NCI-H526 (cell line): Measurements from ENCODE around the gene SIRT6.
"Not testable (repeated sequence)": the region's sequence is repeated elsewhere in the genome, so short reads cannot be mapped to it uniquely, and the experiment has no call there.

ENCODE experiments used
- DNase-seq, 2 experiments: peaks; one replicate each; lab custom pipeline; 2025; lab: John Stamatoyannopoulos, UW

SIRT6 gene

DNA sequence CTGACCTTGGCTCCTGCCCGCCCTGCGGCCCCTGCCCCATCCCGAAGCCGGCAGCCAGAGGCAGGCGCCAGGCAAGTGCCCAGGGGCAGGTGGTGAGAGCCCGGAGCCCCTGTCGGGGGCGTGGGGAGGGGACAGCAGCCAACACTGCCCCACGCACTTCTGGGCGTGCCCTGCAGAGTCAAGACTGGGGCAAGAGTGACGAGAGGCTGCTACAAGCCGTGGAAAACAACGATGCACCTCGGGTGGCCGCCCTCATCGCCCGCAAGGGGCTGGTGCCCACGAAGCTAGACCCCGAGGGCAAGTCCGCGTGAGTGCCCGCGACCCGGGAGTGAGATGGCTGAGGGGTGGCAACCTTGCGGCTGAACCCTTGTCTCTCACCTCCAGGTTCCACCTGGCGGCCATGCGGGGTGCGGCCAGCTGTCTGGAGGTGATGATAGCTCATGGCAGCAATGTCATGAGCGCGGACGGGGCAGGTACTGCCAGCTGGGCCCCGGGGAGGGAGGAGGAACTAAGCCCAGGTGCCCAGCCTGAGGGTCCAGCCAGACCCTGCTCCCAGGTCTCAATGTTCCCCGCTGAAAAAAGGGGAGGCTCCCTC is 17.4 kb upstream of the SIRT6 start:
- DNase-seq, result peak in 1 of 2 experiments; percentile 56

DNA sequence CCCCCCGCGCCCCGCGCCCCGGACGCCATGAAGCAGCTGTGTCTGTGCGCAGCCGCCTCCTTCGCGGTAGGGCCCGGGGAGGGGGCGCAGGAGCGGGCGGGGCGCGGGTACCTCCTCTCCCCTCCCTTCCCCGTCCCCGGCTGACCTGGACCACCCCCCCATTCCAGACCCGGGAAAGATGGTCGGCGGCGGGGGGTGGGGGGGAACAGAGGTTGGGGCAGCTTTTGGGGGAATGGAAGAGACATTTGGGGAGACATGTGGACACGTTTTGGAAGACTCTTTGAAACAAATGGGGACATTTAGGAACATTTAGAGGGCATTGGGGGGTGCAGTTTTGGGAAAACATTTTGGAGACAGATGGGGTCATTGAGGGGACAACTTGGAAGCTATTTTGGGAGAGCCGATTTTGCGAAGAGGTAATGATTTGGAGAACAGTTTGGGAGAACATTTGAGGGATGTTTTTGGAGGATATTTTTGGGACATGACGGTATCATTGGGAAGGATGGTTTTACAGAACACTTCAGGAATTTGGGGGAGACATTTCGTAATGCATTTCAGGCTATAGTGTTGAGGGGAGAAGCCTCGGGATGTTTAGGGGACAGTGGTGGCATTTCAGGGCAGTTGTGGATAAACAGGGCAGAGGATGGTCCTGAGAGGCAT is 16.2 kb upstream of the SIRT6 start:
- no peak for DNase-seq

DNA sequence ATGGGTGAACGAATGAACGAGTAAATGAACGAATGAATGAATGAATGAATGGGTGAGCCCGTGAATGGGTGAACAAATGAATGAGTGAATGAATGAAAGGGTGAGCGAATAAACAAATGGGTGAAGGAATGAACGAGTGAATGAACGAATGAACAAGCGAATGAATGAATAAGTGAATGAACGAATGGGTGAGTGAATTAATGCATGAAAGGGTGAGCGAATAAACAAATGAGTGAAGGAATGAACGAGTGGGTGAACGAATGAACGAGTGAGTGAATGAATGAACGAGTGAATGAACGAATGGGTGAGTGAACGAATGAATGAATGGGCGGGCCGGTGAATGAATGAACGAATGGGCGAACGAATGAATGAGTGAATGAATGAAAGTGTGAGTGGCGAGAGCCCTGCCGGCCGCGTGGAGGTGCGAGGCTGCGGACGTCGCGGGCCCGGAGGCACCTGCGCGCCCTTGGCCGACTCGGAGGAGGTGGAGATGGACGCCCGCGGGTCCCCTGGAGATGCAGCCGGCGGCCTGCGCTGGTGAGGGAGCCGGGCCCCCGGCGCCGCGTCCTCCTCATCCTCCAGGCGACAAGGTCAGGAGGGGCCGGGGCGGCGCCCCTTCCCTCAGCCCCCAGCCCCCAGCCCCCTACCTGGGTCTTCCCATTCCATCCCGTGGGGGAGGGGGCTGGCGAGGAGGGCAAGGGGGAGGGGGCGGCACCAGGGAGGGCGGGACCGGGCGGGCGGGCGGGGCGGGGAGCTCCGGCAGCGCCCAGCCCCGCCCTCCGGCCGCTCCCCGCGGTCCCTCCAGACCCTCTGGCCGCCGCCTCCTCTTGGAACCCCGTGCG is 15.5 kb upstream of the SIRT6 start:
- DNase-seq, result peak in 1 of 2 experiments; percentile 37

DNA sequence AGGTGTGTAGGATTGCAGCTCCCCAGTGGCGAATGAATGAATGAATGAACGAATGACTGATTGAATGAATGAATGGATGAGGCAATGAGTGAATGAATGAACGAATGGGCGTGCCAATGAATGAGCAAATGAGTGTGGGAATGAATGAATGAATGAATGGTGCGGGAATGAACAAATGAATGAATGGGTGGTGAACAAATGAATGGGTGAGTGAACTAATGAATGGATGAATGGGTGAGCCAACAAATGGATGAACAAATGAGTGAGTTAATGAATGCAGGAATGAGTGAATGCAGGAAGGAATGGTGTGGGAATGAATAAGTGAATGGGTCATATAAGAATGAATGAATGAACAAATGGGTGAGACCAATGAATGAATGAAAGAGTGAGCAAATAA is 14.9 kb upstream of the SIRT6 start:
- DNase-seq, result no peak

DNA sequence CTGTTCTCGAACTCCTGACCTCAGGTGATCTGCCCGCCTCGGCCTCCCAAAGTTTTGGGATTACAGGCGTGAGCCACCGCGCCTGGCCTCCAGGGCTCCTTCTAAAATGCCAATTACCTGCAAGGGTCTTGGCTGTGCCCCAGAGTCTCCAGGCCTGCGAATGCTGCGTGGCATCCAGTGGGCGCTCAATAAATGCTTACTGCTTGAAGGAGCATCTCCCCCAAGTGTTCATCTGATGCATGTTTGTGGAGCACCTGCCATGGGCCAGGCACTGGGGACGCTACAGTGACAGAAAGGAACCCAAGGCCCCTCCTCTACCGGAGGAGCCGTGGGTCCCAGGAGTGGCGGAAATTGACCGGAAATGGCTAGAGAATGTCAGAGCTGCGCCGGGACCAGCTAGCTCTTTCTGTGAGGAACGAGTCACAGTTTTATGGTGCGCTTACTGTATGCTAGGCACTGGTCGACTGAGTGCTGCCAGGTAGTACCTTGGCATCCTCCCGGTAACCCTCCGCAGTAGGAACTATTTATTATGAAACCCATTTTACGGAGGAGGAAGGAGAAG is 14.3 kb upstream of the SIRT6 start:
- no peak for DNase-seq

DNA sequence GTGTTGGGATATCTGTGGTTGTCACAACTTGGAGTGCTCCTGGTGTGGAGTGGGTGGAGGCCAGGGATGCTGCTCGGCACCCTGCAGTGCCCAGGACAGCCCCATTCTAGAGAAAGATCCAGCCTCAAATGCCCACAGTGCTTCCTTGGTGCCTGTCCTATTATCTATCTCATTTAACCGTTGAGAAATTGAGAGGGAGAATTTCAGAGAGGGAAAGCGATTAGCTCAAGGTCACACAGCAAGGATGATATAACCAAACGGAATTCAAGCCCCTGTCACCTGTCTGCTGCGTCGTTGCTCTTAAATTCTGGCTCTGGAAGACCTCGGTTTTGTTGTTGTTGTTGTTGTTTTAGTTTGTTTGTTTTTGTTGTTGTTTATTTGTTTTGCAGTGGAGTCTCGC is 13.6 kb upstream of the SIRT6 start:
- no peak for DNase-seq

DNA sequence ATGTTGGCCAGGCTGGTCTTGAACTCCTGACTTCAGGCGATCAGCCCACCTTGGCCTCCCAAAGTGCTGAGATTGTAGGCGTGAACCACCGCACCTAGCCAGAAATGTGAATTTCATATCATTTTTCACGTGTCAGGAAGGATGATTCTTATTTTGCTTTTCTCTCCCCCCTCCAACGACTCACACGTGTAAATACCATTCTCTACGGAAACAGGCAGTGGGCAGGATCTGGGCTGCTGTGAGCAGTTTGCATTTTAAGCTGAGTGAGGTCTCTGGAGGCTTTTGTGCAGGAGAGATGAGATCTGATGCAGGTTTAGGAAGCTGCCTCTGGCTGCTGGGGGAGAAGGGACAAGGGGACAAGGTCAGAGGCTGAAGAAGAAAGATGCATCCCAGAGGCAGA is 12.0 kb upstream of the SIRT6 start:
- no peak for DNase-seq

DNA sequence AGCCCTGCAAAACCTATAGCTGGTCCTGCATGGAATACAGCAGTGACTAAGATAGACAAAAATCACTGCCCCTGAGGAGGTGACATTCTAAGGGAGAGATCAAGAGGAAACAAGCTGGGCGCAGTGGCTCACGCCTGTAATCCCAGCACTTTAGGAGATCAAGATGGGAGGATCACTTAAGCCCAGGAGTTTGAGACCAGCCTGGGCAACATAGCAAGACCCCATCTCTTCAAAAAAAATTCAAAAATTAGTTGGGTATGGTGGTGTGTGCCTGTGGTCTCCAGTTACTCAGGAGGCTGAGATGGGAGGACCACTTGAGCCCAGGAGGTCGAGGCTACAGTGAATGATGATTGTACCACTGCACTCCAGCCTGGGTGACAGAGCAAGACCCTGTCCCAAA is 10.2 kb upstream of the SIRT6 start:
- not testable (repeated sequence) for DNase-seq

DNA sequence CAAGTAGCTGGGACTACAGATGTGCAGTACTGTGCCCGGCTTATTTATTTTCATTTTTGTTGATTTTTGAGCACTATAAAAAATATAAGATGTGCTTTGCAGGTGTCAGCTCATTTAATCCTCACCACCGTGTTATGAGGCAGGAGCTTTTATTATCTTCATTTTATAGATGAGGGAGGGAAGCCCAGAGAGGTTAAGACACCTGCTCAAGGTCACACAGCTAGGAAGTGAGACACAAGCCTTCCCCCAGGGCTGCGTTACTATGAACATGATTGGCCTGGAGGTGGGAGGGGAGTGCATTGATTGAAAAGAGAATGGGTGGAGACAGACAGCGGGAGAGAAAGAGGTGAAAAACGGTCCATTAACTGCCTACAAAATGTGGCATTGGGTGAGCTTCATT is 7.3 kb upstream of the SIRT6 start:
- DNase-seq, result no peak

DNA sequence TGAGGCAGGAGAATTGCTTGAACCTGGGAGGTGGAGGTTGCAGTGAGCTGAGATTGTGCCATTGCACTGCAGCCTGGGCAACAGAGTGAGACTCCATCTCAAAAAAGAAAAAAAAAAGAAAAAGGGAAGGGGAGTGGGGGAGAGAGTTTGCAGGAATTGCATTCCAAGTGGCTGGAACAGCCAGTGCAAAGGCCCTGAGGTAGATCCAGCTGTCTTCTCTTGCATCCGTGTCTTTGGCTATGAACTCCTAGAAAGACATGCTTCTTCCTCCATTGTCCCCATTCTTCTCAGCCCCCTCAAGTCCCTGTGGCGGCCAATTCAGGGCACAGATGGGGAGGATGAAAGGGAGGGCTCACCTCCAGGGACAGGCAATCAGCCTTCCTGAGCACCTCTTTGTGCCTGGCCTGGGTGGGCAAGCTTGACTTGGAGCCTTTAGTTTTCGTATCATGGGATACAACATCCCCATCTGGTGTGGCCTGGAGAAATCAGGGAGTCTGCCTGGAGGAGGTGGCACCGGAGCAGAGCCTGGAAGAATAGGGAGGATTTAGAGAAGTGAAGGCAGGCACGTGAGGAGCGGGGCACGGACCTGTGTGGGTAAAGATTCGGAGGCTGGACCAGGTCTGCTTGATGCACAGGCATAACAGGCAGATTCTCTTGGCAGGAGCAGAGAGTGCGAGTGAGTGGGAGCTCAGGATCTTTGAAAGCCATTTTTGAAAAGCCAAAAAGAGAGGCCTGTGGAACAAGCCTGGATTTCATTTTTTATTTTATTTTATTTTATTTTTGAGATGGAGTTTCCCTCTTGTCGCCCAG is 5.2 kb upstream of the SIRT6 start:
- DNase-seq, result no peak

DNA sequence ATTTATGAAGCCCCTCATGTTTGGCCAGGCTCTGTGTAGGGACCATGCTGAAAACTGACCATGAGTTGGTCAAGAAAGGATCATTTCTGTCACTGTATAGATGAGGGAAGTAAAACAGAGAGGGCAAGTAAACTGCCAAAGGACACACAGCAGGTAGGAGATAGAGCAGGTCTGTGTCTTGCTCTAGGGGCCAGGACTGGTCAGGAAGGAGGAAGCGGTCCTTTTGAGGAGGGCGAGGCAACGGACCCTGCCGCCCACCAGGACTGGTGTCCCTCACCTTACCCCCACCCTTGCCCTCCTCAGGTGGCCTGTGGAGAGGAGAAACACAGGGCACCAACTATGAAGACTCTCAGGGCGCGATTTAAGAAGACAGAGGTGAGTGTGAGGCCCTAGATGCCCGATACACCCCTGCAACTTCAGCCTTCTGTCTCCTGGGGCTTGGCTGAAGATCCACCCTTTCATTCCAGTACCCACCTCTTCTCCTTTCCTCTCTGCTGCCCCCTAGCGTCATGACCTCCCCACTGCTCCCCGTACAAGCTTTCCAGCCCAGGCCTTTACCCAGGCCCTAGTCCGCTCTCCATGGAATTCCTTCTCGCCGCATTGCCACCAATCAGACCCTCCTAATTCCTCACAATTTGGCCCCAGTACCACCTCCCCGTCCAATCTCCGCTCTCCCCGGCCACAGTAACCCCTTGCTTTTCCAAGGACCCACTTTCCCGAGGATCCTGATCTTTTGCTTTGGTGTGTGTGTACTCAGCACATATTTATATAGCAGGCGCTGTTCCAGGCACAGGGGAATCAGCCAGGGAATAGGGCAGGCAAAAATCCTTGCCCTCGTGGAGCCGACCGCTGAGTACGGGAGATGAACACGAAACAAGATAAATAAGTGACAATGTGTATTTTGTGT is 4.0 kb upstream of the SIRT6 start:
- DNase-seq, result peak; percentile 34 to 76

DNA sequence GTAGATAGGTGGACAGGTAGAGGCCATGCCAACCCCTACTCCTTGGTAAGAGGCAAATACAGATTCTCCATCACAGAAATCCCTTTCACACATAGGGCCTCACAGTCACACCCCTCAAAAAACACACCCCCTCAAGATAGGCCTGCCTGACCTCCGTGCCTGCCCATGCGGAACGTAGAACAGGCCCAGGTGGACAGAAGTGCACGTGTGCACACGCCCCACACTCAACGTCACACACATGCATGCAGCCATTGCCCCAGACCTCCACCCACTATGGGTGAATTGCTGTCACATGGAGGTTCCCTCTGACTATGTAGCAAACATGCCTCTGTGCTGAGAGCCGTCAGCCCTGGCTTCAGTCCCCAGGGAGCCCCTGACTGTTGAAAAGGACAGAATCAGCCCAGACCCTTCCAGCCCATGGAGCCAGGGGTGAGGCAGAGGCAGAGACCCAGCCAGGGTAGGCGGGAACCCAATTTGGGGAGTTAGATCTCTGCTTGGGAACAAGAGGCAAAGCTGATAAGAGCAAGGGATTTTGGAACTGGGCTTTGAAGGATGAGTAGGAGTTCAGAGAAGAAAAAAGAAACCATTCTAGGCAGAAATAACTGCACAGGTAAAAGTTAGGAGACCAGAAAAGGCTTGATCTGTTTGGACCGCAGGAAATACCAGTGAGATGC is 3.2 kb upstream of the SIRT6 start:
- no peak for DNase-seq

DNA sequence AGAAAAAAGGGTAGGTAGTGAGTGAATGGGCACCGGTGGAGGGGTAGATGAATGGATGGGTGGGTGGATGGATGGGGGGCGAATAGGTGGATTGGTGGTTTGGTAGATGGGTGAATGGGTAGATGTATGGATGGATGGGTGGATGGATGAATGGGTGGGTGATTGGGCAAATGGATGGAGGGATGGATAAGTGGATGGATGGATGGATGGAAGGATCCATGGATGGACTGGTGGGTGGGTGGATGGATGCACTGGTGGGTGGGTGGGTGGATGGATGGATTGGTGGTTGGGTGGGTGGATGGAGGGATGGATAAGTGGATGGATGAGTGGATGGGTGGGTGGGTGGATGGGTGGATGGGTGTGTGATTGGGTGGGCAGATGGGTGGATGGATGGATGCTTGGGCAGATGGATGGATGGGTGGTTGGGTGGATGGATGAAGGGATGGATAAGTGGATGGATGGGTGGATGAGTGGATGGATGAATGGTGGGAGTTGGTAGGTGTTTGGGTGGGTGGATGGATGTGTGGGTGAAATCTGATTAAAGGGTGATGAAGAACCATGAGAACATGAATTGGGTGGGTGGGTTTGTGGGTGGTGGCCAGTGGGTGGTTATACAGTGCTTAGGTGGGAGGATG is 2.5 kb upstream of the SIRT6 start:
- DNase-seq, result no peak

DNA sequence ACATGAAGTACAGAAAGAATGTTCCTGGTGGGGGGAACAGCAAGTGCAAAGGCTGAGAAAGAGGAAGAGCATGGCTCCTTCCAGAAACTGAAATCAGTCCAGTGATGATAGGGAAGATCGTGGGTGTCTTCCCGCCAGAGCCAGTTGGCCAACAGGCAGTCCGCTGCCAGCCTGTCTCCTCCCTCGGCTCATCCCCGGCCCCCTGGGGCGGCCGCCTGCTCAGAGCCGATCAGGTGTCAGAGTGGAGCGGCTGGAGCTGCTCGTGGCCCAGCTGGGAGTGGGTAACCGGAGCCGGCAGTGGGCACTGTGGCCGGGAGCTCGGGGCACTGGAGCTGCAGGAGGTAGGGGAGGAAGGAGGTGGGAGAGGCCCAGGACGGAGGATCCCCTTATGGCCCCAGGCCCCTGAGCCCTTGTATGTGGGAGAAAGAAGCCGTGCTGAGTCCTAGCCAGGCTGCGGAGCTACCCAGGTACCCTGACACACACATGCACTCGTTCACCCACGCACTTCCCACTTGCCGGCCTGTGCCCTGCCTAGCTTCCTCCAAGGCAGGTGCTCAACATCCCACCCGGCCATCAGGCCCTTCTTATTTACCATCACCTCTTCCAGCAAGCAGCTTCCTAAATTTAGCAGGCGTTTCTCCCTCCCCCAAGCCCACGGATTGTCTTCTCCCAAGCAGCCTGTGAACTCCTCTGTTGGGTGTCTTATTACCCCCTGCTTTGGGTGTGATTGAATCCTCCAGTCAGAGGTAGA is 1.8 kb upstream of the SIRT6 start:
- DNase-seq, result peak in 1 of 2 experiments; percentile 34

DNA sequence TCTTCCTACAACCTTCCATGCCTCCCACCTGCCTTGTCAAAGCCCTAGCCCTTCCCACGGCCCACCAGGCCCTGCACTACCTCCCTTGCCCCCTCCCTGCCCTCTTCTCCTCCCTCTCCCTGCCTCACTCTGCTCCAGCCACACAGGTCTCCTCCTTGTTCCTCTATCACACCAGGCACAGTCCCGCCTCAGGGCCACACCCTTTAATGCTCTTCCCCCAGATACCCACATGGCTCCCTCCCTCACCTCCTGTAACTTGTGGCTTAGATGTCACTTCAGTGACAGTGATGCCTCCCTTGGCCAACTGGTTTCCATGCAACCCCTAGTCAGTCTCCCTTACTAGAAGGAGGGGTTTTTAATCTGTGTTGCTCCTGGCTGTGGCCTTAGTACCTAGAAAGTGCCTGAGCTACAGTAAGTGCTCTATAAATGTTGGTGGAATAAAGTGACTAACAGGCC is 1.3 kb downstream of the SIRT6 start:
- DNase-seq, result no peak

DNA sequence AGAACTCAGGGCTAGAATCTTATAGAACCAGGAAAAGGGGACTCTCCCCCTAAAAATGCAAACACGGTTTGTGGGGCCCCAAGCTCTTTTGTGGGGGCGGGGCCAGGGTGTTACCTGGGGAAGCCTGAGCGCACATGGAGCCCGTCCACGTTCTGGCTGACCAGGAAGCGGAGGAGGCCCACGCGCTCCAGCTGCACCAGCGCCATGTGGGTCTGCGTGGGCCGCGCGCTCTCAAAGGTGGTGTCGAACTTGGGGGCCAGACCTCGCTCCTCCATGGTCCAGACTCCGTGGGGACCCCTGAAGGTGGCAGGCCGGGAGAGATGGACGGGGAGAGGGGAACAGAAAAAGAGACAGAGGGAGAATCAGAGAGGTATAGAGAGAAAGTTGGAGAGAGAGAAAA is 3.4 kb downstream of the SIRT6 start:
- DNase-seq, result no peak

DNA sequence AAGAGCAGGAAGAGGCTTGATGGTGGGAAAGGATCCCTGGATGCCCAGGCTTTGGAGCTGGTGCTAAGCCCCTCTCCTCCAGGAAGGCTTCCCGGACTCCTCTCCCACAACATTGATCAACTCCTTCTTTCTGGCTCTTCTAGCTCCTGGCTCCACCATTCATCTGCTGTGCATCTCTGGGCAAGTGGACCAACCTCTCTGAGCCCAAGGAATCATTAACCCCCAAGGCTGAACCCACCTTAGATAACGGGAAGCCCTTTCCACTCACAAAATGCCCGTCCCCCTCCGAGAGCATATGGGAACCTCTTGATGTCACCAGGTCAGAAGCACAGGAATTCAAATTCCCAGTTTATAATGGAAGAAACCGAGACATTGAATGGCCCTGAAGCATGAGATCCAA is 5.2 kb downstream of the SIRT6 start:
- DNase-seq, result no peak

DNA sequence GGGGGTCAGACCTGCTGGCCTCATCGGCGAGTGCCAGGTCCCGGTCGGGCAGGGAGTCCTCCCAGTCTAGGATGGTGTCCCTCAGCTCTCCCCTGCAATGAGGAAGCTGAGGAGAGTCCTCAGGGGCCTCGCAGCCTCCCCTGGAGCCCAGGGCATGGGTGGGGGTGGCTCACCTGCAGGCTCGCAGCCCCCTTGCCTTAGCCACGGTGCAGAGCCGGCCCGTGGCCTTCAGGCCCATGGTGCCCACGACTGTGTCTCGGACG is 6.8 kb downstream of the SIRT6 start:
- no peak for DNase-seq

DNA sequence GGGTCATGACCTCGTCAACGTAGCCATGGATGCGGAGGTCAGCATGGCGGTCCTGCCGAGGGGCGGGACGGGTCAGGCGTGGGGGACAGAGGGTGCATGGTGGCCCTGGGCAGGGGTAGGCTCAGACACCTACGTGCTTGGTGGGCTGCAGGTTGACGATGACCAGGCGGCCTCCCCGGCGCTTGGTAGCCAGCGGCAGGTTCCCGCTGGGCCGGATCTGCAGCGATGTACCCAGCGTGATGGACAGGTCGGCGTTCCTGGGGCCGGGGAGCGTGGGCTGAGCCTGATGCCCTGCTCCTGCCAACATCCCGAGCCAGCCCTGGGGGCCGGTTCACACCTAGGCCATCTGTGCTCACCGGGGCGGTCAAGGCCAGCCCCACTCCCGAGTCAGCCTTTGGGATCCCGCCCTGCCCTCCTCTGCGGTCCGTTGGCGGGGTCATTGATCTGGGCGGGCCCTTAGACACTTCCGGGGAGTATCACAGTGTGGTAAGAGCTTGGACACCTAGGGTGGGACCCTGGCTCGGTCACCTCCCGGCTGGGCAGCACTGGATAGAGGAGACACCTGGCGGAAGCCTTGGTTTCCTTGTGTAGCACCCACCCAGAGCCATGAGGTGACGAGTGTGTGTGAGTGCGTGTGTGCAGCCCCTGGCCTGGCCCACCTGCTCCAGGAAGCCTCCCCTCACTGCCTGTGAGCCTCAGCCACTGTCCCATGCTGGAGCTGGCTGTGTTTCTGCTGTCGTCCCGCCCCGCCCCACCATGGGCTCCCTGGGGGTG is 7.3 kb downstream of the SIRT6 start:
- no peak for DNase-seq
